H1 (cell line): Measurements from ENCODE around the gene TBC1D24. TPM values are rescaled to one million over a fixed set of nuclear protein-coding genes. Genes with fewer than 3 reads are reported as not detected.

Experiments
- CTCF ChIA-PET: fragments of 300-600 bp; sonication (Branson Sonifier 250); formaldehyde crosslinking; loops from one replicate; lab custom pipeline; 2021; ENCODE audit not compliant: partially characterized antibody; lab: Charles Lee
- POLR2A ChIA-PET: fragments of 300-600 bp; sonication (Branson Sonifier 250); formaldehyde crosslinking; loops from one replicate; lab custom pipeline; 2021; ENCODE audit warnings: inconsistent platforms; ENCODE audit not compliant: partially characterized antibody; lab: Charles Lee
- DNase-seq, 2 experiments: peaks; one replicate each; pipeline versions ENCODE4 v3.0.0 to v3.0.0-alpha.2; 2010 to 2022; ENCODE audit warnings: low spot score in 2 of 2, low read depth in 1 of 2, mixed read lengths in 1 of 2
- FAIRE-seq: peaks from 2 replicates; lab custom pipeline; 2011; peaks lifted over from hg19 to GRCh38; lab: Jason Lieb, UNC
- H2AFZ ChIP-seq: 2 replicates; pipeline ENCODE4 v1.8.1; 2012; ENCODE audit warnings: low read length, inconsistent platforms
- H2AK5ac ChIP-seq: 2 replicates; pipeline ENCODE4 v1.6.1; 2013; ENCODE audit warnings: low read depth, low read length
- H2BK120ac ChIP-seq: replicated peaks from 2 replicates; pipeline ENCODE3; 2013; ENCODE audit warnings: low read depth, low read length, inconsistent platforms
- H2BK12ac ChIP-seq: 2 replicates; pipeline ENCODE4 v1.6.1; 2013; ENCODE audit warnings: low read depth, low read length
- H2BK15ac ChIP-seq: 2 replicates; pipeline ENCODE4 v1.6.1; 2013; ENCODE audit warnings: low read length
- H2BK20ac ChIP-seq: 2 replicates; pipeline ENCODE4 v1.6.1; 2013; ENCODE audit warnings: low read length
- H2BK5ac ChIP-seq: 2 replicates; pipeline ENCODE4 v1.6.1; 2013; ENCODE audit warnings: low read depth, low read length
- H3K14ac ChIP-seq: 2 replicates; pipeline ENCODE4 v1.6.1; 2013; ENCODE audit warnings: inconsistent platforms; ENCODE audit not compliant: insufficient read length
- H3K18ac ChIP-seq: 2 replicates; pipeline ENCODE4 v1.6.1; 2013; ENCODE audit warnings: low read length; ENCODE audit errors: extremely low read depth
- H3K23ac ChIP-seq: 2 replicates; pipeline ENCODE4 v1.6.1; 2013; ENCODE audit warnings: inconsistent platforms; ENCODE audit not compliant: insufficient read length
- H3K23me2 ChIP-seq: 2 replicates; pipeline ENCODE4 v1.6.1; 2013; ENCODE audit warnings: low read depth, low read length
- H3K27ac ChIP-seq: 2 replicates; pipeline ENCODE4 v1.6.1; 2011; ENCODE audit warnings: low read depth, low read length, inconsistent platforms
- H3K27me3 ChIP-seq, 4 experiments: replicated peaks in 1 of 4; 1 replicate in 1 of 4; 2 replicates in 3 of 4; pipeline versions ENCODE4 v1.6.1 to v1.8.1; 2011 to 2013; ENCODE audit warnings: low read length in 3 of 4, mild to moderate bottlenecking in 3 of 4, inconsistent platforms in 2 of 4, mixed read lengths in 2 of 4, moderate library complexity in 1 of 4; ENCODE audit not compliant: control insufficient read depth in 3 of 4, insufficient read depth in 3 of 4; ENCODE audit errors: extremely low read depth in 1 of 4
- H3K36me3 ChIP-seq, 4 experiments: 2 replicates each; pipeline versions ENCODE4 v1.6.1 to v1.8.1; 2011 to 2013; ENCODE audit warnings: mild to moderate bottlenecking in 4 of 4, low read length in 3 of 4, moderate library complexity in 2 of 4, control low read depth in 1 of 4, inconsistent platforms in 1 of 4; ENCODE audit not compliant: insufficient read depth in 4 of 4, control insufficient read depth in 2 of 4
- H3K4ac ChIP-seq: replicated peaks from 2 replicates; pipeline ENCODE3; 2013; ENCODE audit warnings: low read length, low read depth, mixed read lengths, inconsistent platforms; ENCODE audit not compliant: insufficient read length
- H3K4me1 ChIP-seq, 4 experiments: replicated peaks in 1 of 4; 1 replicate in 1 of 4; 2 replicates in 3 of 4; pipeline versions ENCODE4 v1.6.1 to v1.8.1; 2011 to 2013; ENCODE audit warnings: low read length in 3 of 4, inconsistent platforms in 2 of 4, mixed read lengths in 1 of 4; ENCODE audit not compliant: insufficient read depth in 4 of 4, control insufficient read depth in 3 of 4
- H3K4me2 ChIP-seq, 2 experiments: 2 replicates each; pipeline versions ENCODE4 v1.6.1 to v1.8.1; 2011 to 2013; ENCODE audit warnings: low read depth in 2 of 2, low read length in 2 of 2, control low read depth in 1 of 2, inconsistent platforms in 1 of 2, mild to moderate bottlenecking in 1 of 2; ENCODE audit not compliant: insufficient read depth in 1 of 2
- H3K4me3 ChIP-seq, 4 experiments: fragments of 200-600, 300-600 bp in 1 of 4; sonication (generic), shearing (Covaris generic), sonication (Bioruptor Twin) in 1 of 4; 2 replicates each; pipeline versions ENCODE4 v1.5.1 to v1.8.1; 2011 to 2016; ENCODE audit warnings: low read length in 4 of 4, low read depth in 3 of 4, control low read depth in 2 of 4, inconsistent platforms in 2 of 4, mild to moderate bottlenecking in 2 of 4, mixed read lengths in 1 of 4, moderate library complexity in 1 of 4; ENCODE audit not compliant: insufficient read depth in 2 of 4; ENCODE audit errors: extremely low read depth in 1 of 4
- H3K56ac ChIP-seq: replicated peaks from 2 replicates; pipeline ENCODE3; 2013; ENCODE audit warnings: low read depth, mild to moderate bottlenecking, mixed read lengths, low read length, inconsistent platforms; ENCODE audit not compliant: insufficient read length
- H3K79me1 ChIP-seq: 2 replicates; pipeline ENCODE4 v1.6.1; 2013; ENCODE audit warnings: low read depth, low read length, control low read depth
- H3K79me2 ChIP-seq, 2 experiments: 2 replicates each; pipeline versions ENCODE4 v1.6.1 to v1.8.1; 2012 to 2013; ENCODE audit warnings: low read length in 2 of 2, mild to moderate bottlenecking in 2 of 2, inconsistent platforms in 1 of 2; ENCODE audit not compliant: insufficient read depth in 2 of 2, control insufficient read depth in 1 of 2
- H3K9ac ChIP-seq, 4 experiments: replicated peaks in 1 of 4; 1 replicate in 1 of 4; 2 replicates in 3 of 4; pipeline versions ENCODE4 v1.6.1 to v1.8.1; 2011 to 2013; ENCODE audit warnings: low read depth in 3 of 4, low read length in 3 of 4, control low read depth in 2 of 4, mild to moderate bottlenecking in 2 of 4, moderate library complexity in 2 of 4, inconsistent platforms in 1 of 4; ENCODE audit errors: extremely low read depth in 1 of 4
- H3K9me3 ChIP-seq, 2 experiments: 2 replicates each; pipeline versions ENCODE4 v1.6.1 to v1.8.1; 2012 to 2013; ENCODE audit warnings: mild to moderate bottlenecking in 2 of 2, moderate library complexity in 2 of 2, control low read depth in 1 of 2, inconsistent platforms in 1 of 2, low read depth in 1 of 2, low read length in 1 of 2, mixed read lengths in 1 of 2; ENCODE audit not compliant: insufficient read depth in 2 of 2
- H4K20me1 ChIP-seq, 2 experiments: replicated peaks in 1 of 2; 2 replicates each; pipeline versions ENCODE3 to v1.8.1; 2011 to 2013; ENCODE audit warnings: inconsistent platforms in 2 of 2, low read length in 2 of 2, mild to moderate bottlenecking in 1 of 2; ENCODE audit not compliant: insufficient read depth in 2 of 2, control insufficient read depth in 1 of 2
- H4K5ac ChIP-seq: 2 replicates; pipeline ENCODE4 v1.6.1; 2013; ENCODE audit warnings: low read length, low read depth, mixed read lengths, inconsistent platforms; ENCODE audit not compliant: insufficient read length
- H4K8ac ChIP-seq: 2 replicates; pipeline ENCODE4 v1.8.0; 2013; ENCODE audit warnings: mild to moderate bottlenecking, moderate library complexity, low read length, inconsistent platforms; ENCODE audit not compliant: insufficient read depth; ENCODE audit errors: extremely low read depth
- H4K91ac ChIP-seq: replicated peaks from 2 replicates; pipeline ENCODE3; 2013; ENCODE audit warnings: low read length, mixed read lengths, inconsistent platforms; ENCODE audit not compliant: insufficient read length
- BCL11A ChIP-seq, 2 experiments: IDR thresholded peaks; one replicate each; pipeline ENCODE4 v1.6.1; 2011; ENCODE audit warnings: low read depth in 2 of 2, low read length in 2 of 2, mild to moderate bottlenecking in 2 of 2
- CBX5 ChIP-seq: fragments of 300-800, 300-1000 bp; sonication (generic); IDR thresholded peaks from 2 replicates; pipeline ENCODE4 v1.7.1; 2016; ENCODE audit warnings: antibody characterized with exemption, low read length, low read depth
- CREB1 ChIP-seq: IDR thresholded peaks from 2 replicates; pipeline ENCODE4 v1.6.1; 2012; ENCODE audit warnings: inconsistent platforms
- CTCF ChIP-seq, 3 experiments: IDR thresholded peaks; 1 replicate in 2 of 3; 2 replicates in 1 of 3; pipeline versions ENCODE4 v1.5.1 to v1.6.1; 2011; ENCODE audit warnings: low read length in 3 of 3, mild to moderate bottlenecking in 3 of 3, inconsistent platforms in 2 of 3, low read depth in 1 of 3, moderate library complexity in 1 of 3; ENCODE audit not compliant: insufficient read depth in 1 of 3; ENCODE audit errors: control extremely low read depth in 1 of 3
- HDAC2 ChIP-seq, 2 experiments: fragments of 300-600 bp in 1 of 2; sonication (generic) in 1 of 2; IDR thresholded peaks; 2 replicates each; pipeline ENCODE4 v1.6.1; 2011 to 2012; ENCODE audit warnings: low read depth in 2 of 2, low read length in 2 of 2, mild to moderate bottlenecking in 2 of 2, moderate library complexity in 2 of 2, borderline replicate concordance in 1 of 2, inconsistent platforms in 1 of 2
- HDAC6 ChIP-seq: IDR thresholded peaks from one replicate; pipeline ENCODE4 v1.7.1; 2012; ENCODE audit warnings: low read depth, mild to moderate bottlenecking, inconsistent platforms, low read length, moderate library complexity
- KDM4A ChIP-seq: IDR thresholded peaks from one replicate; pipeline ENCODE4 v1.7.1; 2012; ENCODE audit warnings: low read depth, mild to moderate bottlenecking, moderate library complexity, low read length, inconsistent platforms; ENCODE audit not compliant: severe bottlenecking
- NANOG ChIP-seq: IDR thresholded peaks from 2 replicates; pipeline ENCODE4 v1.6.1; 2011; ENCODE audit warnings: low read length, low read depth, mild to moderate bottlenecking, inconsistent platforms; ENCODE audit not compliant: insufficient read depth, poor library complexity, severe bottlenecking
- SP2 ChIP-seq: IDR thresholded peaks from 2 replicates; pipeline ENCODE4 v1.6.1; 2012; ENCODE audit warnings: mild to moderate bottlenecking, low read length, inconsistent platforms
- WGBS, 2 experiments: shearing (Covaris generic) in 1 of 2; methylation state at CpG; one replicate each; pipeline versions ENCODE4 v1.1.6 to v1.1.7; 2013 to 2015; ENCODE audit warnings: low lambda C conversion rate in 2 of 2, mixed read lengths in 2 of 2, inconsistent platforms in 1 of 2, low coverage in 1 of 2, missing lambda C conversion rate in 1 of 2; ENCODE audit not compliant: insufficient replicate concordance in 2 of 2, insufficient coverage in 1 of 2, insufficient read length in 1 of 2; ENCODE audit errors: extremely low coverage in 1 of 2, missing lambda C conversion rate in 1 of 2; 5-methylcytosine and 5-hydroxymethylcytosine counted together
- polyA plus RNA-seq, 7 experiments: library from polyadenylated mRNA; depleted of rRNA in 3 of 7; stranded (reverse) in 5 of 7; unstranded in 2 of 7; fragments of >200 nt in 5 of 7; fragments of 200-250 nt in 2 of 7; gene quantifications; 1 replicate in 5 of 7; 2 replicates in 1 of 7; 4 replicates in 1 of 7; pipeline versions ENCODE4 v1.2.1 to v1.2.3, GENCODE V29; 2011 to 2013; ENCODE audit warnings: missing spikeins in 2 of 7, mixed read lengths in 2 of 7
- total RNA-seq: library from RNA; stranded (reverse); fragmentation: NEBNext Ultra II Directional; extraction: Animal tissue kit (Norgen Biotek cat#: 25700); gene quantifications from 2 replicates; pipeline ENCODE4 v1.2.1, GENCODE V29; 2021

Gene TBC1D24
- total and polyA plus RNA-seq, 2 of the 8 experiments (the other 6 are each of a cell fraction or from before 2014, with no cell fraction given), result 8.7 to 21.5 TPM

- 6% methylated on average over 11 of the region's 11 CpGs; no CpG with 5 or more reads in 1 of the 2 experiments for WGBS, 2 experiments
- no peak within 1 kb of the TSS for H3K23ac ChIP-seq
- H2AFZ ChIP-seq, result no peak within 1 kb of the TSS
- ChIA-PET CTCF (interaction anchor here (0.6 to 0.7 kb wide), 2 partner anchors 11 to 13 kb away, joined by 3 to 5 read pairs; no protein-coding TSS in a partner anchor), POLR2A (interaction anchor here (0.6 to 5.6 kb wide), 13 partner anchors 10 to 479 kb away, joined by 3 to 108 read pairs (median 4); partner anchors contain the start of genes AMDHD2, ATP6V0C, ECI1 and TBC1D24)
- H3K4me1 ChIP-seq, result peaks cover 0 to 9% (median 7%) of the 10 kb centered on the region in 4 experiments; a peak in 4 of 7 replicates
- peak within 1 kb of the TSS; percentile 84 for H4K91ac ChIP-seq
- H3K14ac ChIP-seq, result no peak within 1 kb of the TSS
- H3K4me2 ChIP-seq, result peak within 1 kb of the TSS; percentile 88 to 93
- H4K8ac ChIP-seq, result peak within 1 kb of the TSS; percentile 80
- H3K9me3 ChIP-seq, result no peaks in the 10 kb centered on the region
- no peak for FAIRE-seq
- H4K20me1 ChIP-seq, result peaks cover 0 to 17% of the 10 kb centered on the region in 2 experiments
- peak within 1 kb of the TSS; percentile 70 for H4K5ac ChIP-seq
- peak within 1 kb of the TSS; percentile 84 for H3K56ac ChIP-seq
- no peaks in the 10 kb centered on the region for H3K79me2 ChIP-seq
- H3K27me3 ChIP-seq, result no peaks in the 10 kb centered on the region
- H3K23me2 ChIP-seq, result peaks cover 14% of the 10 kb centered on the region
- H3K4ac ChIP-seq, result no peak within 1 kb of the TSS
- TF ChIP-seq CREB1 (no peak), HDAC2 (IDR thresholded peaks at IDR 0.05; ENCODE audit: borderline replicate concordance in 1 of 2, low read depth in 2 of 2, low read length in 2 of 2) (no peak), CBX5 (no peak), KDM4A (no peak), HDAC6 (no peak), BCL11A (IDR thresholded peaks at IDR 0.05; ENCODE audit: low read depth in 2 of 2, low read length in 2 of 2) (no peak), CTCF (IDR thresholded peaks at IDR 0.05; ENCODE audit: control extremely low read depth in 1 of 3, insufficient read depth in 1 of 3, low read depth in 1 of 3, low read length in 3 of 3) (no peak), SP2 (no peak), NANOG (no peak)
- H2BK15ac ChIP-seq, result no peak within 1 kb of the TSS
- peak within 1 kb of the TSS; percentile 91 for H3K18ac ChIP-seq
- H2AK5ac ChIP-seq, result no peak within 1 kb of the TSS
- H2BK12ac ChIP-seq, result 0 out of 2 replicates have a peak within 1 kb of the TSS, but pooled peaks have one; percentile 75
- no peak within 1 kb of the TSS for H2BK20ac ChIP-seq
- no peak for DNase-seq
- H3K36me3 ChIP-seq, result peaks cover 3 to 20% (median 5%) of the 10 kb centered on the region in 4 experiments; a peak in 6 of 8 replicates
- H3K79me1 ChIP-seq, result no peaks in the 10 kb centered on the region
- peak within 1 kb of the TSS; percentile 91 for H2BK5ac ChIP-seq
- H2BK120ac ChIP-seq, result no peak within 1 kb of the TSS
- peak within 1 kb of the TSS in 3 of 4 experiments; percentile 52 to 62 (median 57); a peak in 6 of 7 replicates for H3K9ac ChIP-seq
- peak within 1 kb of the TSS; percentile 46; the same call in 1 of the 2 replicates for H3K27ac ChIP-seq
- peak within 1 kb of the TSS; percentile 63 to 76 (median 72) for H3K4me3 ChIP-seq
These were observed 56.4 kb downstream of the TBC1D24 start, which contains the start of gene CEMP1 for GRCh38 chr16:2531371-2531695. TSS of gene CEMP1 (minus strand) at chr16:2531408. CDS start at chr16:2531073, 335 bp downstream.
